GM23248 (cell line): Measurements from ENCODE around the gene ENTPD3. TPM values are rescaled to one million over a fixed set of nuclear protein-coding genes. Genes with fewer than 3 reads are reported as not detected.

Experiments used
- DNase-seq: peaks from one replicate; pipeline ENCODE4 v3.0.0-alpha.2; 2015
- H2AFZ ChIP-seq: fragments of 200-600 bp; sonication (generic); 2 replicates; pipeline ENCODE4 v1.6.1; 2016; ENCODE audit warnings: antibody characterized with exemption
- H3F3A ChIP-seq: fragments of 200-600 bp; sonication (generic); 2 replicates; pipeline ENCODE4 v1.6.1; 2016; ENCODE audit warnings: mild to moderate bottlenecking, antibody characterized with exemption, mixed run types; ENCODE audit not compliant: insufficient read depth
- H3K27ac ChIP-seq: fragments of 200-600 bp; sonication (generic); 2 replicates; pipeline ENCODE4 v1.5.1; 2016; ENCODE audit warnings: mild to moderate bottlenecking
- H3K27me3 ChIP-seq: fragments of 200-600 bp; sonication (generic); replicated peaks from 2 replicates; pipeline ENCODE4 v1.6.1; 2016; ENCODE audit warnings: mild to moderate bottlenecking; ENCODE audit not compliant: insufficient read depth
- H3K36me3 ChIP-seq: fragments of 200-600 bp; sonication (generic); 2 replicates; pipeline ENCODE4 v1.6.1; 2016; ENCODE audit warnings: low read depth, mild to moderate bottlenecking
- H3K4me1 ChIP-seq: fragments of 200-600 bp; sonication (generic); 2 replicates; pipeline ENCODE4 v1.6.1; 2016; ENCODE audit warnings: mild to moderate bottlenecking; ENCODE audit not compliant: insufficient read depth
- H3K4me2 ChIP-seq: fragments of 200-600 bp; sonication (generic); one replicate; pipeline ENCODE4 v1.6.1; 2016; ENCODE audit warnings: mild to moderate bottlenecking; ENCODE audit not compliant: unreplicated experiment
- H3K4me3 ChIP-seq: fragments of 200-600 bp; sonication (generic); 2 replicates; pipeline ENCODE4 v1.5.1; 2016; ENCODE audit warnings: mild to moderate bottlenecking
- H3K79me2 ChIP-seq: fragments of 200-600 bp; sonication (generic); 2 replicates; pipeline ENCODE4 v1.6.1; 2016; ENCODE audit warnings: mild to moderate bottlenecking; ENCODE audit not compliant: insufficient read depth
- H3K9ac ChIP-seq: fragments of 200-600 bp; sonication (generic); 2 replicates; pipeline ENCODE4 v1.6.1; 2016; ENCODE audit warnings: mild to moderate bottlenecking
- H3K9me2 ChIP-seq: fragments of 200-600 bp; sonication (generic); 2 replicates; pipeline ENCODE4 v1.6.1; 2016; ENCODE audit warnings: mixed run types, mild to moderate bottlenecking, moderate library complexity; ENCODE audit not compliant: insufficient read depth
- H3K9me3 ChIP-seq: fragments of 200-600 bp; sonication (generic); one replicate; pipeline ENCODE4 v1.6.1; 2017; ENCODE audit warnings: low read depth
- H4K20me1 ChIP-seq: fragments of 200-600 bp; sonication (generic); 2 replicates; pipeline ENCODE4 v1.6.0; 2016; ENCODE audit not compliant: insufficient read depth
- EZH2 ChIP-seq: fragments of 200-600 bp; sonication (generic); IDR thresholded peaks from 2 replicates; pipeline ENCODE4 v1.6.1; 2018; ENCODE audit warnings: antibody characterized with exemption, mild to moderate bottlenecking; ENCODE audit not compliant: insufficient read depth, poor library complexity, severe bottlenecking
- EZH2phosphoT487 ChIP-seq: fragments of 200-600 bp; sonication (generic); IDR thresholded peaks from 2 replicates; pipeline ENCODE4 v1.6.1; 2018; ENCODE audit warnings: antibody characterized with exemption, moderate library complexity, mild to moderate bottlenecking, low read depth; ENCODE audit not compliant: insufficient read depth
- WGBS, 2 experiments: methylation state at CpG; one replicate each; pipeline ENCODE4 v1.1.6; 2015 to 2017; ENCODE audit warnings: low lambda C conversion rate in 2 of 2, low coverage in 1 of 2; ENCODE audit errors: missing lambda C conversion rate in 2 of 2; 5-methylcytosine and 5-hydroxymethylcytosine counted together
- in situ Hi-C: fragments of 300-500 bp; cut with MboI; formaldehyde crosslinking; loops from 2 replicates; pipeline ENCODE4 v1.15.0; 2020
- polyA plus RNA-seq: library from polyadenylated mRNA; unstranded; fragments of >200 nt; fragmentation: Nextera tagmentation; extraction: Ambion mirVana; gene quantifications from 2 replicates; pipeline ENCODE4 v1.2.1, GENCODE V29; 2016
- total RNA-seq: library from RNA; depleted of rRNA; stranded (reverse); fragments of >200 nt; shearing (Covaris generic); gene quantifications from 2 replicates; pipeline ENCODE4 v1.2.3, GENCODE V29; 2014

Gene ENTPD3
- total and polyA plus RNA-seq, 2 experiments from 2014 or later, result not detected

- H3K9me3 ChIP-seq, result no peaks in the 10 kb centered on the region
- H3F3A ChIP-seq, result no peaks in the 10 kb centered on the region
- no peaks in the 10 kb centered on the region for H4K20me1 ChIP-seq
- H3K4me3 ChIP-seq, result no peak overlapping the region
- no peaks in the 10 kb centered on the region for H3K27me3 ChIP-seq
- no peaks in the 10 kb centered on the region for H3K9me2 ChIP-seq
- WGBS, 2 experiments, result 78 to 79% methylated on average over 2 of the region's 2 CpGs
- no peak overlapping the region for H3K27ac ChIP-seq
- no peaks in the 10 kb centered on the region for H3K36me3 ChIP-seq
- in situ Hi-C loops, result no loop called here
- DNase-seq, result no peak
- no peak overlapping the region for H2AFZ ChIP-seq
- H3K79me2 ChIP-seq, result no peaks in the 10 kb centered on the region
- no peaks in the 10 kb centered on the region for H3K4me1 ChIP-seq
- H3K4me2 ChIP-seq, result no peak overlapping the region
- H3K9ac ChIP-seq, result no peak overlapping the region
- TF ChIP-seq EZH2 (no peak), EZH2phosphoT487 (no peak)
Observed at GRCh38 chr3:40407007-40407406, 20.0 kb downstream of the ENTPD3 start.

- DNase-seq, result no peak
- no peaks in the 10 kb centered on the region for H4K20me1 ChIP-seq
- WGBS, 2 experiments, result 61 to 64% methylated on average over 3 of the region's 3 CpGs
- TF ChIP-seq EZH2phosphoT487, result no peak
- no peak for TF ChIP-seq EZH2
- H3K36me3 ChIP-seq, result no peaks in the 10 kb centered on the region
- H3K4me3 ChIP-seq, result no peak overlapping the region
- H3K9me3 ChIP-seq, result no peaks in the 10 kb centered on the region
- no peaks in the 10 kb centered on the region for H3K4me1 ChIP-seq
- no peaks in the 10 kb centered on the region for H3K27me3 ChIP-seq
- H3K79me2 ChIP-seq, result no peaks in the 10 kb centered on the region
- H2AFZ ChIP-seq, result no peak overlapping the region
- no peak overlapping the region for H3K27ac ChIP-seq
- no peak overlapping the region for H3K4me2 ChIP-seq
- H3K9me2 ChIP-seq, result no peaks in the 10 kb centered on the region
- no peak overlapping the region for H3K9ac ChIP-seq
- in situ Hi-C loops, result no loop called here
- no peaks in the 10 kb centered on the region for H3F3A ChIP-seq
Observed at GRCh38 chr3:40407611-40408010, 20.6 kb downstream of the ENTPD3 start.

- H3K4me2 ChIP-seq, result no peak overlapping the region
- DNase-seq, result no peak
- H3K4me1 ChIP-seq, result no peaks in the 10 kb centered on the region
- TF ChIP-seq EZH2phosphoT487, result no peak
- no peak for TF ChIP-seq EZH2
- 4% methylated on average over 1 of the region's 1 CpG for WGBS, 2 experiments
- H3K9me3 ChIP-seq, result no peaks in the 10 kb centered on the region
- no peak overlapping the region for H2AFZ ChIP-seq
- H3K9ac ChIP-seq, result no peak overlapping the region
- no peaks in the 10 kb centered on the region; the same call in 1 of the 2 replicates for H3K9me2 ChIP-seq
- H3F3A ChIP-seq, result no peaks in the 10 kb centered on the region
- no peaks in the 10 kb centered on the region for H3K79me2 ChIP-seq
- H3K4me3 ChIP-seq, result no peak overlapping the region
- H3K27ac ChIP-seq, result no peak overlapping the region
- no peaks in the 10 kb centered on the region for H3K36me3 ChIP-seq
- H3K27me3 ChIP-seq, result no peaks in the 10 kb centered on the region
- no peaks in the 10 kb centered on the region for H4K20me1 ChIP-seq
- in situ Hi-C loops, result no loop called here
Observed at GRCh38 chr3:40414270-40414669, 27.3 kb downstream of the ENTPD3 start.

- H3K79me2 ChIP-seq, result no peaks in the 10 kb centered on the region
- no peak for DNase-seq
- H3F3A ChIP-seq, result no peaks in the 10 kb centered on the region
- no peaks in the 10 kb centered on the region for H3K4me1 ChIP-seq
- H3K36me3 ChIP-seq, result no peaks in the 10 kb centered on the region
- in situ Hi-C loops, result no loop called here
- no peaks in the 10 kb centered on the region for H3K9me3 ChIP-seq
- H3K27ac ChIP-seq, result no peak overlapping the region
- H3K4me3 ChIP-seq, result no peak overlapping the region
- H2AFZ ChIP-seq, result no peak overlapping the region
- H3K9me2 ChIP-seq, result no peaks in the 10 kb centered on the region; the same call in 1 of the 2 replicates
- H3K9ac ChIP-seq, result no peak overlapping the region
- no peaks in the 10 kb centered on the region for H4K20me1 ChIP-seq
- WGBS, 2 experiments, result 88% methylated on average over 2 of the region's 2 CpGs
- no peak overlapping the region for H3K4me2 ChIP-seq
- TF ChIP-seq EZH2phosphoT487 (no peak), EZH2 (no peak)
- H3K27me3 ChIP-seq, result no peaks in the 10 kb centered on the region
Observed at GRCh38 chr3:40417845-40418543, 31.0 kb downstream of the ENTPD3 start.
